WTC11 (cell line): Measurements from ENCODE around the gene PTER. TPM values are rescaled to one million over a fixed set of nuclear protein-coding genes. Genes with fewer than 3 reads are reported as not detected.

Source experiments
- ATAC-seq: fragments of 200-7000 bp; cut with Tn5 transposase; 2 replicates; pipeline ENCODE4 v1.10.0; 2021; ENCODE audit warnings: mild to moderate bottlenecking, moderate library complexity
- CTCF ChIA-PET: fragments of 300-600 bp; sonication (Branson Sonifier 250); formaldehyde crosslinking; loops from one replicate; lab custom pipeline; 2021; ENCODE audit warnings: antibody characterized with exemption; lab: Charles Lee
- POLR2A ChIA-PET: fragments of 350-600 bp; sonication (Branson Sonifier 250); formaldehyde crosslinking; loops from one replicate; lab custom pipeline; 2021; ENCODE audit warnings: antibody characterized with exemption; lab: Charles Lee
- DNase-seq: peaks from one replicate; pipeline ENCODE4 v3.0.0; 2021; ENCODE audit warnings: low spot score
- H3K27ac Mint-ChIP-seq: 2 replicates; pipeline ENCODE4 v1.8.0; 2021; ENCODE audit warnings: mixed read lengths
- H3K27me3 Mint-ChIP-seq: 2 replicates; pipeline ENCODE4 v1.8.0; 2021; ENCODE audit warnings: low read depth, mild to moderate bottlenecking, moderate library complexity, mixed read lengths
- H3K36me3 Mint-ChIP-seq: 2 replicates; pipeline ENCODE4 v1.8.0; 2021; ENCODE audit warnings: mixed read lengths
- H3K4me1 Mint-ChIP-seq: 2 replicates; pipeline ENCODE4 v1.8.0; 2022; ENCODE audit warnings: mixed read lengths
- H3K4me3 Mint-ChIP-seq: 2 replicates; pipeline ENCODE4 v1.8.0; 2021; ENCODE audit warnings: mild to moderate bottlenecking, moderate library complexity, mixed read lengths
- H3K9me3 Mint-ChIP-seq: 2 replicates; pipeline ENCODE4 v1.8.0; 2021; ENCODE audit warnings: mixed read lengths
- CDX4 ChIP-seq: fragments of 250-450 bp; sonication (Bioruptor Pico); IDR thresholded peaks from 2 replicates; pipeline ENCODE4 v1.9.0; 2021; ENCODE audit warnings: moderate library complexity, mild to moderate bottlenecking, inconsistent platforms, borderline replicate concordance
- CTCF ChIP-seq: fragments of 200-600 bp; IDR thresholded peaks from 2 replicates; pipeline ENCODE4 v1.8.0; 2022; ENCODE audit warnings: antibody characterized with exemption
- EMX1 ChIP-seq: fragments of 250-450 bp; sonication (Bioruptor Pico); IDR thresholded peaks from 2 replicates; pipeline ENCODE4 v1.8.0; 2021; ENCODE audit warnings: mild to moderate bottlenecking
- ESRRA ChIP-seq: sonication (generic); formaldehyde crosslinking; IDR thresholded peaks from 2 replicates; pipeline ENCODE4 v1.8.1; 2022; ENCODE audit warnings: mild to moderate bottlenecking, missing genetic modification reagents, borderline replicate concordance
- ETV6 ChIP-seq: sonication (generic); formaldehyde crosslinking; IDR thresholded peaks from 2 replicates; pipeline ENCODE4 v1.8.1; 2022; ENCODE audit warnings: mild to moderate bottlenecking, missing genetic modification reagents
- IRF2 ChIP-seq: sonication (generic); formaldehyde crosslinking; IDR thresholded peaks from 2 replicates; pipeline ENCODE4 v1.8.0; 2022; ENCODE audit warnings: low read depth, missing genetic modification reagents, borderline replicate concordance
- MYBL2 ChIP-seq: sonication (generic); formaldehyde crosslinking; IDR thresholded peaks from 2 replicates; pipeline ENCODE4 v1.8.1; 2023; ENCODE audit warnings: mild to moderate bottlenecking, moderate library complexity, missing genetic modification reagents
- NFATC4 ChIP-seq: fragments of 250-450 bp; sonication (Bioruptor Pico); IDR thresholded peaks from 2 replicates; pipeline ENCODE4 v1.9.0; 2021; ENCODE audit warnings: mild to moderate bottlenecking
- PRRX2 ChIP-seq: fragments of 250-450 bp; sonication (Bioruptor Pico); IDR thresholded peaks from 2 replicates; pipeline ENCODE4 v1.8.0; 2021; ENCODE audit warnings: mild to moderate bottlenecking
- RELA ChIP-seq: sonication (generic); formaldehyde crosslinking; IDR thresholded peaks from 2 replicates; pipeline ENCODE4 v1.8.1; 2022; ENCODE audit warnings: missing genetic modification reagents, mild to moderate bottlenecking, borderline replicate concordance
- SMAD3 ChIP-seq: sonication (generic); formaldehyde crosslinking; IDR thresholded peaks from 2 replicates; pipeline ENCODE4 v1.8.0; 2022; ENCODE audit warnings: missing genetic modification reagents, mild to moderate bottlenecking, borderline replicate concordance
- ZNF138 ChIP-seq: sonication (generic); formaldehyde crosslinking; conservative IDR thresholded peaks from 2 replicates; pipeline ENCODE4 v1.8.1; 2022; ENCODE audit warnings: mild to moderate bottlenecking, moderate library complexity, missing genetic modification reagents
- ZNF219 ChIP-seq: sonication (generic); formaldehyde crosslinking; IDR thresholded peaks from 2 replicates; pipeline ENCODE4 v1.8.0; 2023; ENCODE audit warnings: missing genetic modification reagents, mild to moderate bottlenecking, borderline replicate concordance
- ZNF263 ChIP-seq: sonication (generic); formaldehyde crosslinking; IDR thresholded peaks from 2 replicates; pipeline ENCODE4 v1.8.1; 2022; ENCODE audit warnings: low read depth, mild to moderate bottlenecking, moderate library complexity, missing genetic modification reagents
- ZNF396 ChIP-seq: fragments of 250-450 bp; sonication (Bioruptor Pico); IDR thresholded peaks from 2 replicates; pipeline ENCODE4 v1.8.0; 2021; ENCODE audit warnings: mild to moderate bottlenecking, moderate library complexity, borderline replicate concordance
- ZNF423 ChIP-seq: fragments of 250-450 bp; sonication (Bioruptor Pico); IDR thresholded peaks from 2 replicates; pipeline ENCODE4 v2.1.2; 2022; ENCODE audit warnings: mild to moderate bottlenecking, moderate library complexity
- total RNA-seq: library from RNA; stranded (reverse); gene quantifications from 3 replicates; pipeline ENCODE4 v1.2.3, GENCODE V29; 2021

PTER gene
- total RNA-seq, 1 experiment from 2014 or later, result 7.4 TPM

- H3K27me3 Mint-ChIP-seq, result no peaks in the 10 kb centered on the region
- no peaks in the 10 kb centered on the region for H3K9me3 Mint-ChIP-seq
- peaks cover 5% of the 10 kb centered on the region for H3K4me1 Mint-ChIP-seq
- H3K27ac Mint-ChIP-seq, result no peak overlapping the region
- POLR2A ChIA-PET, result interaction anchor here (0.7 kb wide), 1 partner anchor 10 kb away, joined by 6 read pairs; no protein-coding TSS in a partner anchor
- TF ChIP-seq ESRRA (no peak), ZNF396 (CRISPR knock-in tag) (no peak), PRRX2 (CRISPR knock-in tag) (no peak)
- TF ChIP-seq, all 79 proteins: peak for 0
- no peak overlapping the region for H3K4me3 Mint-ChIP-seq
- no peaks in the 10 kb centered on the region for H3K36me3 Mint-ChIP-seq
- DNase-seq (no peak), ATAC-seq (no peak)
- CTCF ChIA-PET, result no interaction called here
These were observed 42.0 kb downstream of the PTER start for GRCh38 chr10:16478801-16479200.

DNA sequence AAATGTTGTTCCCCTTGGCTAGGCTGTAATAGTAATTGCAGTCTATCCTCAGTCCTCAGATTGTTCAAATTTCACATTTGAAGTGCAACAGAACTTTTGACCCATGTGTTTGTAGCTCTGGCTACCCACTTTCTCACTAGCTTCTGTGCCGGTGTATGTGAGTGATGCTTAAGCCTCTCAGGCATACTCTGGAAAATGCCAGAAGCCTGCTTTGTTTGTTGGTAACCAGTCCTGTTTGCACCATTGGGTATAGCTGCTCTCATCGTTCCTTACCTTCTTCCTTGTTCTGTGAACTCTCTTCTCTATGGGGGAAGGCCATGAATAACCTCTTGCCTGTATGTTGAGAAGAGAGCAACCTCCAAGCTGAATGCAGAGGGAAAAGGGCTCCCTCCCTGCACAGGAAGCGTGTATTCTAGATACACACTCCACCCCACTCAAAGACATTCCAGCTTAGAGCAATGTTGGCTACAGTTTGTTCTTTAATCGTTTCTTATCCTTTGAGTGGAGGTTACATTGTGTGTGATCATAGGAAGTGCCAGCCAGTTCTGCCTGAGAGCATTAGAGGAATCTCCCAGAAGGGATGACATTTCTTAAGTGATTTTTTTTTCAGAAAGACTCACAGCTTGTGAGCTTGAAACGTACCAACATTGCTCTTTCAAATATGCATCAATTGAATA is 44.4 kb downstream of the PTER start:
- TF ChIP-seq PRRX2 (CRISPR knock-in tag), result no peak
- Mint-ChIP-seq H3K4me1 (peaks cover 5% of the 10 kb centered on the region), H3K36me3 (no peaks in the 10 kb centered on the region), H3K27me3 (no peaks in the 10 kb centered on the region), H3K4me3 (no peak overlapping the region), H3K27ac (peak overlapping the region; percentile 65; the same call in 1 of the 2 replicates), H3K9me3 (no peaks in the 10 kb centered on the region)
- ATAC-seq, result no peak
- ChIA-PET POLR2A (interaction anchor here (1.0 kb wide), 1 partner anchor 36 kb away, joined by 3 read pairs; no protein-coding TSS in a partner anchor), CTCF (interaction anchor here (1.0 kb wide), 1 partner anchor 38 kb away, joined by 3 read pairs; no protein-coding TSS in a partner anchor)
- no peak for DNase-seq

DNA sequence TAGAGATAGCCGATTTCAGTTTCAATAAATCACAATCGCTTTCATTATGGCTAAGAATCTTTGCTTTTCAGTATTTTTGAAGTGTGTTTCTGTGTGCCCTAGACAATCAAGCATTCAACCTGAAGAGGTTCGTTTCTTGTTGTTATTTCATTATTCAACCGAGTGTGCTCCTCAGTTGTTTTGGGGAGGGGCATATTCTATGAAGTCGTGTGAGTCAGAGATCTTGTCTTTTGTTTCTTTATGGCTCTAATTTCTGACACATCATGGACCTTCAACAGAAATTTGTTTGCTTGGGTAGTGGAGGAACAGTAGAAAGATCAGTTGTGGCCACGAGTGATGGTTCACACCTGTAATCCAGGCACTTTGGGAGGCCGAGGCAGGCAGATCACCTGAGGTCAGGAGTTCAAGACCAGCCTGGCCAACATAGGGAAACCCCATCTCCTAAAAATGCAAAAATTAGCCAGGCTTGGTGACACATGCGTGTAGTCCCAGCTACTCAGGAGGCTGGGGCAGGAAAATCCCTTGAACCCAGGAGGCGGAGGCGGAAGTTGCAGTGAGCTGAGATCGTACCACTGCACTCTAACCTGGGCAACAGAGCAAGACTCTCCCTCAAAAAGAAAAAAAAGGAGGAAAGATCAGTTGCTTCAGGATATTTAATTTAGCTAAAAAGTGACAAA is 46.6 kb downstream of the PTER start:
- H3K36me3 Mint-ChIP-seq, result no peaks in the 10 kb centered on the region
- no peaks in the 10 kb centered on the region for H3K9me3 Mint-ChIP-seq
- ATAC-seq (no peak), DNase-seq (no peak)
- peaks cover 5% of the 10 kb centered on the region for H3K4me1 Mint-ChIP-seq
- H3K4me3 Mint-ChIP-seq, result no peak overlapping the region
- ChIA-PET POLR2A (no interaction called here), CTCF (no interaction called here)
- no peaks in the 10 kb centered on the region for H3K27me3 Mint-ChIP-seq
- H3K27ac Mint-ChIP-seq, result no peak overlapping the region
- TF ChIP-seq CDX4 (CRISPR knock-in tag), result no peak
- TF ChIP-seq RELA, result no peak
- TF ChIP-seq EMX1 (CRISPR knock-in tag), result no peak
- no peak for TF ChIP-seq NFATC4 (CRISPR knock-in tag)
- TF ChIP-seq MYBL2 (CRISPR knock-in tag), result no peak
- TF ChIP-seq ETV6 (CRISPR knock-in tag), result no peak

GRCh38 chr10:16490511-16490910 is 53.7 kb downstream of the PTER start:
- Mint-ChIP-seq H3K27me3 (no peaks in the 10 kb centered on the region), H3K4me1 (no peaks in the 10 kb centered on the region)
- CTCF ChIA-PET, result no interaction called here
- TF ChIP-seq ZNF423 (CRISPR knock-in tag) (no peak), ZNF219 (CRISPR knock-in tag) (no peak), IRF2 (CRISPR knock-in tag) (no peak), SMAD3 (CRISPR knock-in tag) (no peak), CTCF (no peak), ZNF263 (CRISPR knock-in tag) (no peak), ZNF138 (no peak)
- TF ChIP-seq, all 79 proteins: peak for 0
- ATAC-seq (no peak), DNase-seq (no peak)
- H3K4me3 Mint-ChIP-seq, result no peak overlapping the region
- no peaks in the 10 kb centered on the region for H3K9me3 Mint-ChIP-seq
- POLR2A ChIA-PET, result no interaction called here
- no peaks in the 10 kb centered on the region for H3K36me3 Mint-ChIP-seq
- H3K27ac Mint-ChIP-seq, result no peak overlapping the region
